NCI-H774 (cell line): Measurements from ENCODE around the gene PDE3B.
"Not testable (repeated sequence)": the region's sequence is repeated elsewhere in the genome, so short reads cannot be mapped to it uniquely, and the experiment has no call there.

Experiments
- DNase-seq: peaks from one replicate; lab custom pipeline; 2025; lab: John Stamatoyannopoulos, UW

PDE3B gene

GRCh38 chr11:14677146-14677545 lies 33.5 kb downstream of the PDE3B start:
- no peak for DNase-seq

GRCh38 chr11:14678350-14678749 lies 34.7 kb downstream of the PDE3B start:
- no peak for DNase-seq

GRCh38 chr11:14679662-14680061 lies 36.1 kb downstream of the PDE3B start:
- DNase-seq, result no peak

- not testable (repeated sequence) for DNase-seq
Observed at GRCh38 chr11:14684234-14684915, 40.8 kb downstream of the PDE3B start.

GRCh38 chr11:14687456-14687855 lies 43.9 kb downstream of the PDE3B start:
- no peak for DNase-seq

GRCh38 chr11:14687943-14688627 lies 44.5 kb downstream of the PDE3B start:
- peak; percentile 79 for DNase-seq

- DNase-seq, result not testable (repeated sequence)
Observed at GRCh38 chr11:14695656-14696055, 52.1 kb downstream of the PDE3B start.

- DNase-seq, result no peak
Observed at GRCh38 chr11:14698771-14699170, 55.2 kb downstream of the PDE3B start.

GRCh38 chr11:14700593-14700992 lies 57.0 kb downstream of the PDE3B start:
- no peak for DNase-seq

- DNase-seq, result no peak
Observed at GRCh38 chr11:14702760-14703159, 59.2 kb downstream of the PDE3B start.

- DNase-seq, result no peak
Observed at GRCh38 chr11:14703731-14704130, 60.1 kb downstream of the PDE3B start.

GRCh38 chr11:14705067-14705466 lies 61.5 kb downstream of the PDE3B start:
- no peak for DNase-seq

- DNase-seq, result no peak
Observed at GRCh38 chr11:14713496-14714244, 70.1 kb downstream of the PDE3B start.

- DNase-seq, result not testable (repeated sequence)
Observed at GRCh38 chr11:14715669-14716068, 72.1 kb downstream of the PDE3B start.

- DNase-seq, result no peak
Observed at GRCh38 chr11:14722496-14722895, 78.9 kb downstream of the PDE3B start.

- DNase-seq, result no peak
Observed at GRCh38 chr11:14725150-14725549, 81.5 kb downstream of the PDE3B start.

- DNase-seq, result no peak
Observed at GRCh38 chr11:14727215-14727614, 83.6 kb downstream of the PDE3B start.

GRCh38 chr11:14727746-14728145 lies 84.1 kb downstream of the PDE3B start:
- no peak for DNase-seq

- peak; percentile 3 for DNase-seq
Observed at GRCh38 chr11:14740539-14740938, 96.9 kb downstream of the PDE3B start.

GRCh38 chr11:14741195-14741594 lies 97.6 kb downstream of the PDE3B start:
- DNase-seq, result no peak

GRCh38 chr11:14742849-14743559 lies 99.4 kb downstream of the PDE3B start:
- DNase-seq, result no peak

- not testable (repeated sequence) for DNase-seq
Observed at GRCh38 chr11:14743667-14744066, 100.1 kb downstream of the PDE3B start.
